Measurements from ENCODE around the gene PTPN4.

DNA sequence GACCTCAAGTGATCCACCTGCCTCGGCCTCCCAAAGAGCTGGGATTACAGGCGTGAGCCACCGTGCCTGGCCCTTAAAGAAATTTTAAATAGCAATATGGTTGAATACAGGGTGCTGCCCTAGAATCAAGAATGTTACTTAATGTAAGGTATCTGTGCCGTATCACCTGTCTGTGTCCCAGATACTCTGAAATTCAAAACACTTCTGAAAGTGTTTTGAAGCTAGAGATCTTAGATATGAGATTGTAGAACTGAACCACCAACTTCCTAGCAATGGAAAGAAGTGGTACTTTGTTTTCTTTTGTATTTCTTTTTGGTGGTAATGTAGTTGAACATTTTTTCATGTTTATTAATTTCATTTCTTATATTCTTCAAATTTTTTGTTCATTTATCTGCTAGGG lies 13.0 kb downstream of the PTPN4 start:
- TF ChIP-seq, protein P1, sequence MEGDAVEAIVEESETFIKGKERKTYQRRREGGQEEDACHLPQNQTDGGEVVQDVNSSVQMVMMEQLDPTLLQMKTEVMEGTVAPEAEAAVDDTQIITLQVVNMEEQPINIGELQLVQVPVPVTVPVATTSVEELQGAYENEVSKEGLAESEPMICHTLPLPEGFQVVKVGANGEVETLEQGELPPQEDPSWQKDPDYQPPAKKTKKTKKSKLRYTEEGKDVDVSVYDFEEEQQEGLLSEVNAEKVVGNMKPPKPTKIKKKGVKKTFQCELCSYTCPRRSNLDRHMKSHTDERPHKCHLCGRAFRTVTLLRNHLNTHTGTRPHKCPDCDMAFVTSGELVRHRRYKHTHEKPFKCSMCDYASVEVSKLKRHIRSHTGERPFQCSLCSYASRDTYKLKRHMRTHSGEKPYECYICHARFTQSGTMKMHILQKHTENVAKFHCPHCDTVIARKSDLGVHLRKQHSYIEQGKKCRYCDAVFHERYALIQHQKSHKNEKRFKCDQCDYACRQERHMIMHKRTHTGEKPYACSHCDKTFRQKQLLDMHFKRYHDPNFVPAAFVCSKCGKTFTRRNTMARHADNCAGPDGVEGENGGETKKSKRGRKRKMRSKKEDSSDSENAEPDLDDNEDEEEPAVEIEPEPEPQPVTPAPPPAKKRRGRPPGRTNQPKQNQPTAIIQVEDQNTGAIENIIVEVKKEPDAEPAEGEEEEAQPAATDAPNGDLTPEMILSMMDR (conservative IDR thresholded peaks at IDR 0.05) = no peak
- no peak for TF ChIP-seq EZH2 (IDR thresholded peaks at IDR 0.05; ENCODE audit: low read depth)

All from PC-9 (cell line).